Breast epithelium (tissue), 3 donors: ENCODE results near the gene TNFSF11.

Experiments
- CTCF ChIP-seq, 3 donors: fragments of 450-650 bp; IDR thresholded peaks; one replicate each; pipeline ENCODE4 v1.5.1; 2016 to 2017; ENCODE audit warnings: antibody characterized with exemption in 3 of 3, mild to moderate bottlenecking in 3 of 3, moderate library complexity in 3 of 3
- POLR2A ChIP-seq: fragments of 450-650 bp; IDR thresholded peaks from one replicate; pipeline ENCODE4 v1.6.1; 2016; ENCODE audit warnings: antibody characterized with exemption, mild to moderate bottlenecking, moderate library complexity
- POLR2AphosphoS5 ChIP-seq, 3 donors: sonication (generic); formaldehyde crosslinking; IDR thresholded peaks; one replicate each; pipeline ENCODE4 v1.6.1; 2017; ENCODE audit warnings: antibody characterized with exemption in 3 of 3

GRCh38 chr13:42615691-42616090, 41.7 kb downstream of the TNFSF11 start:
- TF ChIP-seq POLR2A (no peak), CTCF (IDR thresholded peaks at IDR 0.05) (no peak), POLR2AphosphoS5 (IDR thresholded peaks at IDR 0.05) (no peak)
